Endothelial cell of umbilical vein (primary cell): ENCODE results near the gene ORMDL3.

Source experiments
- CTCF ChIP-seq, 2 donors: IDR thresholded peaks; 1 replicate in 1 of 2; 2 replicates in 1 of 2; pipeline ENCODE4 v1.5.1; 2011; ENCODE audit warnings: low read length in 2 of 2, mild to moderate bottlenecking in 2 of 2, moderate library complexity in 2 of 2, control low read depth in 1 of 2, inconsistent platforms in 1 of 2, low read depth in 1 of 2; ENCODE audit not compliant: insufficient read depth in 1 of 2; ENCODE audit errors: extremely low read depth in 1 of 2
- EZH2 ChIP-seq: IDR thresholded peaks from 2 replicates; pipeline ENCODE4 v1.6.1; 2012; ENCODE audit warnings: borderline replicate concordance, low read depth, mild to moderate bottlenecking, moderate library complexity, low read length, inconsistent platforms; ENCODE audit not compliant: severe bottlenecking
- JUN ChIP-seq: IDR thresholded peaks from 2 replicates; pipeline ENCODE4 v1.6.1; 2011; ENCODE audit warnings: borderline replicate concordance, low read depth; ENCODE audit not compliant: insufficient read length, insufficient read depth
- MAX ChIP-seq: IDR thresholded peaks from 2 replicates; pipeline ENCODE4 v1.6.1; 2011; ENCODE audit not compliant: insufficient read depth, insufficient read length
- POLR2A ChIP-seq: IDR thresholded peaks from 2 replicates; pipeline ENCODE4 v1.6.1; 2012; ENCODE audit warnings: low read depth, mild to moderate bottlenecking, control low read depth, low read length
- POLR2AphosphoS5 ChIP-seq: IDR thresholded peaks from 2 replicates; pipeline ENCODE4 v1.6.1; 2012; ENCODE audit warnings: low read depth, mild to moderate bottlenecking, control low read depth, low read length, moderate library complexity; ENCODE audit not compliant: insufficient read depth

- TF ChIP-seq POLR2A (no peak), CTCF (IDR thresholded peaks at IDR 0.05; ENCODE audit: extremely low read depth in 1 of 2, insufficient read depth in 1 of 2, low read depth in 1 of 2, low read length in 2 of 2) (no peak), EZH2 (no peak), POLR2AphosphoS5 (no peak), MAX (no peak), JUN (no peak)
Measured at GRCh38 chr17:39969375-39969774, 42.0 kb upstream of the ORMDL3 start.
